ENCODE measurements around the gene SPTBN1. TPM values are rescaled to one million over a fixed set of nuclear protein-coding genes. Genes with fewer than 3 reads are reported as not detected.

SPTBN1 gene
- 262 TPM for polyA plus RNA-seq (ENCODE audit: insufficient read length)
- long read RNA-seq, donor 1, transcript SPTBN1-204 (4 exons, 3,332 nt): major isoform, 19 of 78 reads
- long read RNA-seq, donor 1, partial matches to known transcripts: 59 of 78 reads
- long read RNA-seq, donor 1, other reads (novel, unspliced or antisense): 0 of 78 reads
- long read RNA-seq, donor 2, full-length matches to known transcripts: 13 of 29 reads
- long read RNA-seq, donor 2, partial matches to known transcripts: 16 of 29 reads
- long read RNA-seq, donor 2, other reads (novel, unspliced or antisense): 0 of 29 reads
- long read RNA-seq, donor 3, transcript SPTBN1-204 (4 exons, 3,332 nt): major isoform, 10 of 32 reads
- long read RNA-seq, donor 3, partial matches to known transcripts: 22 of 32 reads
- long read RNA-seq, donor 3, other reads (novel, unspliced or antisense): 0 of 32 reads
- long read RNA-seq, donor 4, partial matches to known transcripts: 0 of 1 reads
- long read RNA-seq, donor 4, other reads (novel, unspliced or antisense): 0 of 1 reads
- long read RNA-seq, donor 5, partial matches to known transcripts: 0 of 7 reads
- long read RNA-seq, donor 5, other reads (novel, unspliced or antisense): 5 of 7 reads
- long read RNA-seq, donor 6, full-length matches to known transcripts: 11 of 30 reads
- long read RNA-seq, donor 6, partial matches to known transcripts: 19 of 30 reads
- long read RNA-seq, donor 6, other reads (novel, unspliced or antisense): 0 of 30 reads
- long read RNA-seq, donor 7, full-length matches to known transcripts: 12 of 215 reads
- long read RNA-seq, donor 7, partial matches to known transcripts: 203 of 215 reads
- long read RNA-seq, donor 7, other reads (novel, unspliced or antisense): 0 of 215 reads
- long read RNA-seq, donor 8, full-length matches to known transcripts: 7 of 7 reads
- long read RNA-seq, donor 8, partial matches to known transcripts: 0 of 7 reads
- long read RNA-seq, donor 8, other reads (novel, unspliced or antisense): 0 of 7 reads

DNA sequence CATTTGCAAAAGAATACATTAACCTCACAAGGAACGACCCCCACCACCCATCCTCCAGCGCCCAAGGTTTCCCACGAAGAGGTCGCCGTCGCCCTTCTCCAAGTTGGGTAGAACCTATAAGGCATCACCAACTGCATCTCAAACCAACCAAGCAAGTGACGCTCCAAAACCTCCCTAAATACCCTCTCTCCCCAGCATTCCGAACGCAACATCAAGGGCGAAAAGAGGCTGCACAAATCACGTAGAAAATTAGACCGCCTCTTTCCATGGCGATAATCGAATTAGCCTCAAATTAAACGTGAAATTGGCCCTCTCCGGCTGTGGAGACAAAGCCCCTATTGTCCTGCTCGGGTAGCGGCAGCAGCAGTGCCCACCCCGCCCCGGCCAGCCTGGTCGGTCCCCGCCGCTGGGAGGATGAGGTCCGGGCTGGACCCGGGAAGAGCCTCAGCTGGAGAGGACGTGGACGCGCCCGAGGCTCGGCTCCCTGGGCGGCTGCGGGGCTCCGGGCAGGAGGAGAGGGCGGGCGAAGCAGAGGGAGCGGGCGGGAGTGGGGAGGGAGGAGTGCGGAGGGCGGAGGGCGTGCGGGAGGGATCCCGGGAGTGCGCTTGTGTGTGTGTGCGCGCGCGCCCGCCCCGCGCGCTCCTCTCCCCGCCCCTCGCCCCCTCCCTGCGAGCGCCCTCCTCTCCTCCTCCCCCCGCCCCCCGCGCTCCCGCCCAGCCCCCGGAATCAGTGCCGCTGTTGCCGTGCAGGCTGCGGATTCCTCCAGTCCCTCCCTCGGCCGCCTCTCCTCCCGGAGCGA lies at the start of gene SPTBN1:
Gene SPTBN1, plus strand, starts transcription at position 765 of the 799 bp plus-strand sequence. CDS start 70,092 bp downstream, outside the sequence.
- peak; percentile 90 for DNase-seq

GRCh38 chr2:54407693-54408092 lies 48.4 kb upstream of the SPTBN1 start:
- no peak for DNase-seq

- no peak for DNase-seq
Observed at GRCh38 chr2:54408288-54408687, 47.8 kb upstream of the SPTBN1 start.

DNA sequence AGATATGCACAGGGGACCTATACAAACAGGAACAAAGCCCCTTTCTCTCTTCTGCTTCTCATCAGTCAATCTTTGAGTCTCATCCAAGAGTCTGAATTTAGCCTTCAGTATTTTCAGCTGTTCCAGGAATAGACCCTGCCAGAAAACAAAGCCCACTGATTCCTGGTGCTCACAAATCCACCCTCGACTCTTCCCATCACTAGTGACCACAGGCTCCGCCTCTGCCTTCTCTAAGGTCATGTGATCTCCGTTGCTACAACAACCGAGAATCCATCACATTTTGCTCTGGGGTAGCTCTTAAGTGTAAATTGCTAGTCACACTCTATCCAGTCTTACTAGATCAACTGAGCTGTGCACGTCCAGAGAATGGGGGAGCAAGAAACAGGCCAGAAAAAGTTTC lies 46.4 kb upstream of the SPTBN1 start:
- no peak for DNase-seq

DNA sequence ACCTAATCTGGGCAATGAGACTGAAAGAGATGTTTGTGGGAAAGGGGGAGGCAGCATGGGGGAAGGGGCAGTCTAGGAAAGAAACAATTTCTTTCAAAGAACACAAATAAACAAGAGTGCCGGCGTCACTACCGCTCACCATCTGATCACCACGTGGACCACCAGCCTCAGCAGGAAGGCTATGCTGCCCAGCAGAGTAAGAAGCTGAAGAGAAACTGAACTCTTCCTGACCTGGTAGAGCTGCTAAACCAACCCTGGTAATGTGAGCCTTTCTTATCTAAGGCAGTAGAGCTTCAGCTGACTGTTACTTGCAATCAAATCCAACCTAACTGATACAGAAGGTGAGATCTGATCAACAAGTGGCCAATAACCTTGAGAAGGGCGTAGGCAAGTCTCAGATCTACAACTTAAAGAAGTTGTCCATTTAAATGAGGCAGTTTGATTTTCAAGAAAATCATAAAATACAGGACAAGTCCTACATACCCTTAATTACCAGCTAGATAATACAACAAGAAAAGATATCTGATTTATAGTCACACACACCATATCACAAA lies 44.2 kb upstream of the SPTBN1 start:
- DNase-seq: no peak

DNA sequence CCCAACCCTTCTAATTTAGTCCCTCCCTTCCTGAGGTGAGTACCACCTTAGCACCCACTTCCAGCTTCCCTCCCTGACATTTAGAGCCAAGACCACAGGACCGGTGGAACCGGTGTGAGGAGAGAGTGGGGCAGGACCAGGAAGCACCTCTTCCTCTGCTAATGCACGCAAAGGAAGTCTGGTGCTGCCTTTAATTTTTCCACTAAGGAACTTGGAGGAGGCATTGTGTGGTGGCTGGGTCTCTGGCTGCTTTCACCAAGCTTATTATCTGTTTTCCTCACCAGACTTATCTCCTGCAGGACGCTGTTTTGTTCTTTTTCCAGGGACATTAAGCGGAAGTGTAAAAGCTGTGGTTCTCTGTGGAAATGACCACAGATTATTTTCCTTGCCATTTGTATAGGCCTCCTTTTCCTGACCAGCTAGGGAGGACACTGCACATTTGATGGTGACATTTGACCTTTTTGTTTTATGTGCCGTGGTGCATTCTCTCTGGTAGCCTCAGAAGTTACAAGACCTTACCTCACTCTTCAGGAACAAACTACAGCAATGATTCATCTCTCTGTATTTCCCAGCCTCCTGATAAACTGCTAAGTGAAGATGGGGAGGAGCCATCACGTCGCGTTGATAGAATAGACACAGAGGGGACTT lies 39.8 kb upstream of the SPTBN1 start:
- no peak for DNase-seq

- no peak for DNase-seq
Observed at GRCh38 chr2:54416938-54417337, 39.2 kb upstream of the SPTBN1 start.

DNA sequence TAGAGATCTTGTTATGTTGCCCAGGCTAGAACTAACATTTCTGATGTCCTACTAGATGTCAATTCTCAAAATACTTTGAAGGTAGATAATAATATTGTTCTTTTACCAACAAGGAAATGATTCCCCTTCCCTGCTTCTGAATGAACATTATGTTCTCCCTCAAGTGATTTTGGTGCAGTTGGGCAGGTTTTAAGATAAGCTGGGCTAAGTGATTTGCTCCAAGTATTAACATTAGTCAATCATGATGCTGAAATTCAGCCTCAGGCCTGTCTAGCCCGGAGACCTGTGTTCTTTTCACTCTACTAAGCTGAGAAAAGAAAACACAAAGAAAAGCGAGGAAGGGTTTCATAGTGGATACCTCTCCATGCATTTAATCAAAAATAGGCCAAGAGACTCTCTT lies 38.5 kb upstream of the SPTBN1 start:
- no peak for DNase-seq

GRCh38 chr2:54419388-54419787 lies 36.7 kb upstream of the SPTBN1 start:
- DNase-seq: no peak

DNA sequence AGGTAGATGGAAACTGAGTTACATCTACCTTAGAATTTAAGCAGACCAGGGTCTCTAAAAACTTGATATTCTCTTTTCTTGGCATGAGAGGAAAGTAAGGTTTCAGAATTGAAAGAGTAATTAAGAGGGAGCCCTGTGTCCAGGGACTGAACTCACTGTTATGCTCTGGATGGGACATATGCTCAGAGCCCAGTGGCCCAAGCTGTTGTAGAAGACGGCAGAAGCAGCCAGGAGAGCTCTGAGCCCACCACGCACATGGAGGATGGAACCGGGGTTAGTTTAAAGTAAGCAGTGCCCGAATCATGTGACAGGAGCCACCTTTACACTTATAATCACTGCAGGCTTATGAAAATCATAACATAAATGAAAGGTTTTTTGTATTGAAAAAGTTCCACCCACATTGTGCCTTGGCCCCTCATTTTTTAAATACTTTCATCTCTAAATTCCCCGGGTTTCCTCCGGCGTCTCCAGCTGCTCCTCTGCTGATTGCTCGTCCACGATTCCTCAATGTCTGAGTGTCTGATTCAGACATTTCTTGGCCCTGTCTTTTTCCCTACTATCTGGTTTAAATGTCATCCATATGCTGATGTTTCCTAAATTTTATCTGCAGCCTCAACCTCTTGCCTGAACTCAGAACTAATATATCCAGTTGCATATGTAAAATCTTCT lies 36.1 kb upstream of the SPTBN1 start:
- no peak for DNase-seq

DNA sequence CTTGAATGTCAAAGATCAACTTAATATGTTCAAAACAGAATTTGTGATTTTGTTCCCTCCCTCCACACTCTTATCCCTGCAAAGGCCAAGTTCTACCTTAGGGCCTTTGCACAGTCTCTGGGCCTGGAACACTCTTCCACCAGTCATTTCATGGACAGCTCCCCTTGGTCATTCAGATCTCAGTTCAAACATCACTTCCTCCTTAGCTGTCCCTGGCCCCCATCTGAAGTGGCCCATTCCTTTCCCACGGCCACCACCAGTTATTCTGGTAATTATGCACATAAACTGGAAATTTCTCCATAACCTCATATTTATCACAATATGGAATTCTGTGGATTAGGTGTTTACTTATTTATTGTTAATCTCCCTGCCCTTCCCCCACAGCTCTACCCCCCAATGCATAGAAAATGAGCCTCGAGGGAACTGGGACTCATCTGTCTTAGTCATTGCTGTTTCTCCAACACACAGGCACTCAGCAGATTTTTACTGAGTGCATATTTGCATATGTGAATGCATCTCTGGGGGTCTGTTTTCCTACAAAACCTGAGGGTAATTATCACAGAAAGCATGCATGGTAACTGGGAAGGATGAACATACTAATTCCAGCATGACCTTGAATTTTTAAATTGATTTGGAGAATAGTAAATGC lies 35.5 kb upstream of the SPTBN1 start:
- DNase-seq: no peak

- DNase-seq: no peak
Observed at GRCh38 chr2:54422072-54422581, 34.0 kb upstream of the SPTBN1 start.

DNA sequence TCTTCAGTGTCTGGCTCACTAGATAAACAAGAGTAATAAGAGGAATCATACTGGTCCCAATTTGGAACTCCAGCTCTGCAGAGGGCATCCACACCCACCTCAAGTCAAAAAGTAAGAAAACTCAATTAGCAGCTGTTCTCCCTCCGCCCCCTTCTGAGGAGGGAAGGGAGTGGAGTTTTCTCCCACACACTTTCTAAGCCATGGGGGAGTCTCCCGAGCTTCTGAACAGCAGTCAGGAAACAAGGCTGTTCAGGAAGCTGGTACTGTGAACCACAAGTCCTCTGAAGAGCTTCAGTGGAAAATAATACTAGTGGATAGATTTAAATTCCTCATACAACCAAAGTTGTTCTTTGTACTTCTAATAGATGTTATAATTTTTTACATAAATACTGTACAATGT lies 32.9 kb upstream of the SPTBN1 start:
- DNase-seq: peak; percentile 51

DNA sequence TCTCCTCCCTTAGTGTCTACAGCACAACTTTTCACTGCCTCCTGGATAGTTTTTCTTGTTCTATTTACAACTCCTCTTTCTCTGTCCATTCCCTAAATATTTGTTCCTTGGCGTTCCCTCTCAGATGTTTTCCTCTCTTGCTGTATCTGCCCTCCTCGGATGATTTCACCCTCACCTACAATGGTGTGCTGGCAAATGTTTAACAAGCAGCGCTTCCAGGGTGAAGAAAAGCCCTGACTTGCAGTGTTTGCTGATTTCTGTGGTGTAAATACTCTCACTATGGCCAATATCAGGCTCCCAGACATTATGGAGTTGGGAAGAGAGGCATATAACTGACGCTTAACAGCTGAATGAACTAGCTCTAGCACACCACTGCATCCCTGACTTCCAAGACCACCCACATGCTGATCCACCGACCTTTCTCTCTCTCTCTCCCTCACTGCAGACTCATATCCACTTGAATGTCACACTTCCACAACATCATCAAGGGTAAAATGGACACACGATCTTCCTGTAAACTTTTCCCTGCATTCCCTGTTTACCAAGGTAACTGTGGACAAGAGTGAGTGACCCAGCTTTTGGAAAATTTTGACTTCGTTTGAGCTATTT lies 31.5 kb upstream of the SPTBN1 start:
- DNase-seq: no peak

- no peak for DNase-seq
Observed at GRCh38 chr2:54428108-54428831, 27.9 kb upstream of the SPTBN1 start.

DNA sequence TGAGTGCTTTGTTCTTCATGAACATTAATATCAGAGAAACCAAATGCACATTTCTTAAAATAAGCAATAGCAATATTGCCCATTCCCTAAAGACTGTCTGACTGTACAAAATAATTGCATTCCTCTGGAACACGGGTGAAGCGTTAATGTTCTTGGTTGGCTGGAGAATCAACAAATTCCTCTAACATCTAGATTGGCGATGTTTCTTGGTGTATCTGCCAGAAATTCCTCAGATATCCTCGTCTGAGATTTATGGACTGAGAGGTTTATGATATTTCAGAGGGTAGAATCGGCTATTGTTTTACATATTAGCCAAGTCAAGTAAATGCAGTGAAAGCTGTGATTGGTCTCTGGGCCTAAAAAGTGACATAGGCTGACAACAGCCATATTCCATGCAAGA lies 27.1 kb upstream of the SPTBN1 start:
- DNase-seq: no peak

- no peak for DNase-seq
Observed at GRCh38 chr2:54429811-54430551, 26.1 kb upstream of the SPTBN1 start.

DNA sequence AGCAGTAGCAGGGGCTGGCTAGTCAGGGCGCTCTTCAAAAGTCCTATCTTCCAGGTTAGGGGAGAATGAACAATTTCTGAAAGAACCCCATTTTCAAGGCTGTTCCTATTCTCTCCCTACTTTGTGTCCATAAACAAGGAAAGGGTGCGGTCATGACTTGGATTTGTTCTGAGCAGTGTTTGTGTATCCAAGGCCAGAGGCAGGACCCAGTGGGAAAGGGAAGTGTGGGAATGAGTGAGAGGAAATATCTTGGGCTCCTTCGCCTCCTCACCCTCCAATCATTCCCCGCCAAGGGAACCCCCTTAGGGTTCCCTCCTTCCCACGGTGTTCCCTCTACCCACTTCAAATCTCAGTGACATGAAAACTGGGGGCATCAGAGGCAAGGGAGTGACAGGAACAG lies 25.5 kb upstream of the SPTBN1 start:
- DNase-seq: no peak
